Liver (tissue), 9 donors: ENCODE measurements around the gene HSD17B3. TPM values are rescaled to one million over a fixed set of nuclear protein-coding genes. Genes with fewer than 3 reads are reported as not detected.
A peak's percentile ranks its signal among the peaks of the same experiment; 100 is the strongest.

Source experiments
- DNase-seq: peaks from one replicate; pipeline ENCODE4 v3.0.0-alpha.2; 2017; ENCODE audit warnings: low spot score
- H3K27ac ChIP-seq, 2 donors: one replicate each; pipeline ENCODE4 v1.7.0; 2013; ENCODE audit warnings: inconsistent platforms in 2 of 2, low read length in 2 of 2, control low read depth in 1 of 2, low read depth in 1 of 2, mild to moderate bottlenecking in 1 of 2
- H3K27me3 ChIP-seq, 4 donors: one replicate each; pipeline versions ENCODE4 v1.6.1 to v1.7.0; 2013; ENCODE audit warnings: low read length in 3 of 4, inconsistent platforms in 1 of 4, mild to moderate bottlenecking in 1 of 4, moderate library complexity in 1 of 4; ENCODE audit not compliant: control insufficient read depth in 4 of 4, insufficient read depth in 4 of 4
- H3K36me3 ChIP-seq, 4 donors: one replicate each; pipeline versions ENCODE4 v1.6.1 to v1.7.0; 2013; ENCODE audit warnings: low read length in 3 of 4, mild to moderate bottlenecking in 3 of 4, low read depth in 1 of 4, moderate library complexity in 1 of 4; ENCODE audit not compliant: control insufficient read depth in 4 of 4, insufficient read depth in 3 of 4
- H3K4me1 ChIP-seq, 4 donors: one replicate each; pipeline versions ENCODE4 v1.6.1 to v1.7.0; 2013; ENCODE audit warnings: low read length in 3 of 4, mild to moderate bottlenecking in 3 of 4, moderate library complexity in 1 of 4; ENCODE audit not compliant: control insufficient read depth in 4 of 4, insufficient read depth in 4 of 4
- H3K4me3 ChIP-seq, 3 donors: one replicate each; pipeline versions ENCODE4 v1.6.1 to v1.7.0; 2013; ENCODE audit warnings: low read length in 3 of 3, control low read depth in 1 of 3, low read depth in 1 of 3, mild to moderate bottlenecking in 1 of 3
- H3K9ac ChIP-seq, 2 donors: one replicate each; pipeline ENCODE4 v1.7.0; 2013; ENCODE audit warnings: low read length in 2 of 2, mild to moderate bottlenecking in 2 of 2, moderate library complexity in 2 of 2, control low read depth in 1 of 2, low read depth in 1 of 2
- H3K9me3 ChIP-seq, 4 donors: one replicate each; pipeline versions ENCODE4 v1.6.1 to v1.7.0; 2013; ENCODE audit warnings: low read length in 3 of 4; ENCODE audit not compliant: control insufficient read depth in 4 of 4
- ATF3 ChIP-seq: IDR thresholded peaks from 2 replicates; pipeline ENCODE4 v1.6.1; 2016; ENCODE audit warnings: antibody characterized with exemption
- EGR1 ChIP-seq, 2 donors: IDR thresholded peaks; 2 replicates each; pipeline ENCODE4 v1.6.1; 2016 to 2018; ENCODE audit warnings: antibody characterized with exemption in 2 of 2, low read depth in 2 of 2
- HNF4A ChIP-seq, 2 donors: conservative IDR thresholded peaks; 2 replicates each; pipeline ENCODE4 v1.6.1; 2016; ENCODE audit warnings: antibody characterized with exemption in 2 of 2, mild to moderate bottlenecking in 2 of 2
- HNF4G ChIP-seq: IDR thresholded peaks from 2 replicates; pipeline ENCODE4 v1.6.1; 2016; ENCODE audit warnings: antibody characterized with exemption
- JUND ChIP-seq, 2 donors: IDR thresholded peaks; 2 replicates each; pipeline ENCODE4 v1.6.1; 2016; ENCODE audit warnings: antibody characterized with exemption in 2 of 2
- NR2F2 ChIP-seq: IDR thresholded peaks from 2 replicates; pipeline ENCODE4 v1.6.1; 2016; ENCODE audit warnings: antibody characterized with exemption
- RAD21 ChIP-seq, 2 donors: IDR thresholded peaks; 2 replicates each; pipeline ENCODE4 v1.6.1; 2016; ENCODE audit warnings: antibody characterized with exemption in 2 of 2, mild to moderate bottlenecking in 2 of 2
- RXRA ChIP-seq, 2 donors: IDR thresholded peaks; 2 replicates each; pipeline ENCODE4 v1.6.1; 2017 to 2018; ENCODE audit warnings: antibody characterized with exemption in 2 of 2, mild to moderate bottlenecking in 1 of 2
- SP1 ChIP-seq: IDR thresholded peaks from 2 replicates; pipeline ENCODE4 v1.6.1; 2018; ENCODE audit warnings: antibody characterized with exemption, mild to moderate bottlenecking
- TAF1 ChIP-seq: conservative IDR thresholded peaks from 2 replicates; pipeline ENCODE4 v1.6.1; 2016; ENCODE audit warnings: antibody characterized with exemption, mild to moderate bottlenecking
- ZBTB33 ChIP-seq: IDR thresholded peaks from 2 replicates; pipeline ENCODE4 v1.6.1; 2016; ENCODE audit warnings: antibody characterized with exemption
- WGBS: extraction: QIAGEN DNeasy Blood & Tissue Kit; methylation state at CpG from one replicate; pipeline ENCODE4 v1.1.7; 2013; 5-methylcytosine and 5-hydroxymethylcytosine counted together
- polyA plus RNA-seq, 2 donors: library from polyadenylated mRNA; stranded (reverse) in 1 of 2; unstranded in 1 of 2; fragments of 200-250 nt in 1 of 2; fragments of >200 nt in 1 of 2; fragmentation: Nextera tagmentation in 1 of 2; extraction: Ambion mirVana in 1 of 2; gene quantifications; one replicate each; pipeline versions ENCODE4 v1.2.1 to v1.2.3, GENCODE V29; 2013 to 2015
- total RNA-seq, 2 donors: library from RNA; depleted of rRNA; stranded (reverse); fragments of >200 nt; gene quantifications; one replicate each; pipeline ENCODE4 v1.2.3, GENCODE V29; 2014
- TF ChIP-seq, protein P1 (sequence below): IDR thresholded peaks from 2 replicates; pipeline ENCODE4 v1.6.1; 2016; ENCODE audit warnings: antibody characterized with exemption, mild to moderate bottlenecking
- TF ChIP-seq, protein P2 (sequence below): fragments of 150-350 bp; IDR thresholded peaks from 2 replicates; pipeline ENCODE4 v1.5.1; 2017; ENCODE audit warnings: improper control_type of control experiment, low read depth, low read length; ENCODE audit not compliant: missing input control
- donor health status: healthy.
- donor health status: healthy.
- donor health status: healthy.
- donor health status: healthy.
- donor health status: healthy.

HSD17B3 gene
- total and polyA plus RNA-seq, 4 donors: 0.75 to 1.6 (median 0.96) TPM

- no peak for DNase-seq
Measured at GRCh38 chr9:96232539-96233241, 69.3 kb downstream of the HSD17B3 start.

GRCh38 chr9:96232164-96232538 lies 69.8 kb downstream of the HSD17B3 start:
- Histone ChIP-seq H3K9ac (no peak overlapping the region), H3K36me3 (no peaks in the 10 kb centered on the region), H3K4me1 (peaks cover 0 to 3% (median 1%) of the 10 kb centered on the region in 4 donors), H3K27me3 (no peaks in the 10 kb centered on the region), H3K9me3 (peaks cover 0 to 4% (median 0%) of the 10 kb centered on the region in 4 donors), H3K4me3 (no peak overlapping the region), H3K27ac (no peak overlapping the region)
- DNase-seq: no peak
- WGBS: 58% methylated on average over 11 of the region's 11 CpGs
- TF ChIP-seq HNF4A (conservative IDR thresholded peaks at IDR 0.05) (no peak), JUND (IDR thresholded peaks at IDR 0.05) (no peak), SP1 (no peak), RAD21 (IDR thresholded peaks at IDR 0.05) (no peak), TAF1 (no peak), ZBTB33 (no peak), EGR1 (IDR thresholded peaks at IDR 0.05; ENCODE audit: low read depth in 2 of 2) (no peak)
- TF ChIP-seq, protein P1, sequence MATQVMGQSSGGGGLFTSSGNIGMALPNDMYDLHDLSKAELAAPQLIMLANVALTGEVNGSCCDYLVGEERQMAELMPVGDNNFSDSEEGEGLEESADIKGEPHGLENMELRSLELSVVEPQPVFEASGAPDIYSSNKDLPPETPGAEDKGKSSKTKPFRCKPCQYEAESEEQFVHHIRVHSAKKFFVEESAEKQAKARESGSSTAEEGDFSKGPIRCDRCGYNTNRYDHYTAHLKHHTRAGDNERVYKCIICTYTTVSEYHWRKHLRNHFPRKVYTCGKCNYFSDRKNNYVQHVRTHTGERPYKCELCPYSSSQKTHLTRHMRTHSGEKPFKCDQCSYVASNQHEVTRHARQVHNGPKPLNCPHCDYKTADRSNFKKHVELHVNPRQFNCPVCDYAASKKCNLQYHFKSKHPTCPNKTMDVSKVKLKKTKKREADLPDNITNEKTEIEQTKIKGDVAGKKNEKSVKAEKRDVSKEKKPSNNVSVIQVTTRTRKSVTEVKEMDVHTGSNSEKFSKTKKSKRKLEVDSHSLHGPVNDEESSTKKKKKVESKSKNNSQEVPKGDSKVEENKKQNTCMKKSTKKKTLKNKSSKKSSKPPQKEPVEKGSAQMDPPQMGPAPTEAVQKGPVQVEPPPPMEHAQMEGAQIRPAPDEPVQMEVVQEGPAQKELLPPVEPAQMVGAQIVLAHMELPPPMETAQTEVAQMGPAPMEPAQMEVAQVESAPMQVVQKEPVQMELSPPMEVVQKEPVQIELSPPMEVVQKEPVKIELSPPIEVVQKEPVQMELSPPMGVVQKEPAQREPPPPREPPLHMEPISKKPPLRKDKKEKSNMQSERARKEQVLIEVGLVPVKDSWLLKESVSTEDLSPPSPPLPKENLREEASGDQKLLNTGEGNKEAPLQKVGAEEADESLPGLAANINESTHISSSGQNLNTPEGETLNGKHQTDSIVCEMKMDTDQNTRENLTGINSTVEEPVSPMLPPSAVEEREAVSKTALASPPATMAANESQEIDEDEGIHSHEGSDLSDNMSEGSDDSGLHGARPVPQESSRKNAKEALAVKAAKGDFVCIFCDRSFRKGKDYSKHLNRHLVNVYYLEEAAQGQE: no peak
- TF ChIP-seq, protein P2, sequence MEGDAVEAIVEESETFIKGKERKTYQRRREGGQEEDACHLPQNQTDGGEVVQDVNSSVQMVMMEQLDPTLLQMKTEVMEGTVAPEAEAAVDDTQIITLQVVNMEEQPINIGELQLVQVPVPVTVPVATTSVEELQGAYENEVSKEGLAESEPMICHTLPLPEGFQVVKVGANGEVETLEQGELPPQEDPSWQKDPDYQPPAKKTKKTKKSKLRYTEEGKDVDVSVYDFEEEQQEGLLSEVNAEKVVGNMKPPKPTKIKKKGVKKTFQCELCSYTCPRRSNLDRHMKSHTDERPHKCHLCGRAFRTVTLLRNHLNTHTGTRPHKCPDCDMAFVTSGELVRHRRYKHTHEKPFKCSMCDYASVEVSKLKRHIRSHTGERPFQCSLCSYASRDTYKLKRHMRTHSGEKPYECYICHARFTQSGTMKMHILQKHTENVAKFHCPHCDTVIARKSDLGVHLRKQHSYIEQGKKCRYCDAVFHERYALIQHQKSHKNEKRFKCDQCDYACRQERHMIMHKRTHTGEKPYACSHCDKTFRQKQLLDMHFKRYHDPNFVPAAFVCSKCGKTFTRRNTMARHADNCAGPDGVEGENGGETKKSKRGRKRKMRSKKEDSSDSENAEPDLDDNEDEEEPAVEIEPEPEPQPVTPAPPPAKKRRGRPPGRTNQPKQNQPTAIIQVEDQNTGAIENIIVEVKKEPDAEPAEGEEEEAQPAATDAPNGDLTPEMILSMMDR: no peak

More at GRCh38 chr9:96232539-96233241, 69.3 kb downstream of the HSD17B3 start:
- no peak overlapping the region for H3K9ac ChIP-seq
- WGBS: 49% methylated on average over 14 of the region's 14 CpGs
- H3K4me3 ChIP-seq: no peak overlapping the region
- H3K36me3 ChIP-seq: no peaks in the 10 kb centered on the region
- H3K9me3 ChIP-seq: peaks cover 0 to 4% (median 0%) of the 10 kb centered on the region in 4 donors
- peaks cover 0 to 3% (median 1%) of the 10 kb centered on the region in 4 donors for H3K4me1 ChIP-seq
- TF ChIP-seq TAF1 (no peak), HNF4A (conservative IDR thresholded peaks at IDR 0.05) (no peak), ATF3 (no peak), RXRA (IDR thresholded peaks at IDR 0.05) (peak in 1 of 2 donors; percentile 7), SP1 (no peak), NR2F2 (peak; percentile 82), RAD21 (IDR thresholded peaks at IDR 0.05) (peak; percentile 78), HNF4G (no peak)
- TF ChIP-seq, protein P1: no peak
- TF ChIP-seq, protein P2: peak; percentile 71
- no peak overlapping the region for H3K27ac ChIP-seq
- H3K27me3 ChIP-seq: no peaks in the 10 kb centered on the region
